NCI-H187 treated with DMSO at 0.1 percent for 48 hours (cell line): ENCODE results near the gene OGFR.
A peak's percentile ranks its signal among the peaks of the same experiment; 100 is the strongest.

ENCODE experiments used
- DNase-seq: peaks from one replicate; lab custom pipeline; 2025; lab: John Stamatoyannopoulos, UW

OGFR gene

DNA sequence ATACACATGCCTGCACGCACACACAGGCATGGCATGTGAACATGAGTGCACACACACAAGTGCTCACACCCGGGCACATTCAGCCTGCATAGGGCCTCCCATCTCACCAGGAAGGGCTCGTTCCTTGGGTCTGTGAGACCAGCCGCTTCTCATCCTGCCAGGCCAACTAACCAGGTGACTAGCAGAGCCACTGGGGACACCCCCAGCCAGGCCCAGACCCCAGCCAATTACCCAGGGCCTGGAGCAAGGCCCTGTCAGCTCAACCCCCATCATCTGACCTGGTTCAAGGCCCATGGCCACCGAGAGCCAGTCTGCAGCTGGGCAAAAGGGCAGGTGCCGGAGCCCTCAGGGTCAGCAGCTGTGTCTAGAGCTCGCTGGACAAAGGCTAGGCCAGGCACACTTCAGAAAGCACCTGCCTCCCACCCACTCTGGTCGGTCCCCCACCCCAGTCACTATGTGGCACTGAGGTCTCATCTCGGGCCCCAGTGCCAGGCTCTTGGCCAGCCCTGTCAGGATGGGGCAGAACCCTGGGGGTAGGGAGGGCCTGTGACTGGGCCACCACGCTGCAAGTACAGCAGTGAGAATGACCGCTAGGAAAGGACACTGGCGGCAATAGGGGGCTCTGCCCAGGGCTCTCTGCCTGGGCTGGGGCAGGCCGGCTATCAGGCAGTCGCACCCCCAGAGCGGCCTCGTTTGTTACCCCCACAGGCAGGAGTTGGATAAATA is 35.1 kb upstream of the OGFR start:
- no peak for DNase-seq

DNA sequence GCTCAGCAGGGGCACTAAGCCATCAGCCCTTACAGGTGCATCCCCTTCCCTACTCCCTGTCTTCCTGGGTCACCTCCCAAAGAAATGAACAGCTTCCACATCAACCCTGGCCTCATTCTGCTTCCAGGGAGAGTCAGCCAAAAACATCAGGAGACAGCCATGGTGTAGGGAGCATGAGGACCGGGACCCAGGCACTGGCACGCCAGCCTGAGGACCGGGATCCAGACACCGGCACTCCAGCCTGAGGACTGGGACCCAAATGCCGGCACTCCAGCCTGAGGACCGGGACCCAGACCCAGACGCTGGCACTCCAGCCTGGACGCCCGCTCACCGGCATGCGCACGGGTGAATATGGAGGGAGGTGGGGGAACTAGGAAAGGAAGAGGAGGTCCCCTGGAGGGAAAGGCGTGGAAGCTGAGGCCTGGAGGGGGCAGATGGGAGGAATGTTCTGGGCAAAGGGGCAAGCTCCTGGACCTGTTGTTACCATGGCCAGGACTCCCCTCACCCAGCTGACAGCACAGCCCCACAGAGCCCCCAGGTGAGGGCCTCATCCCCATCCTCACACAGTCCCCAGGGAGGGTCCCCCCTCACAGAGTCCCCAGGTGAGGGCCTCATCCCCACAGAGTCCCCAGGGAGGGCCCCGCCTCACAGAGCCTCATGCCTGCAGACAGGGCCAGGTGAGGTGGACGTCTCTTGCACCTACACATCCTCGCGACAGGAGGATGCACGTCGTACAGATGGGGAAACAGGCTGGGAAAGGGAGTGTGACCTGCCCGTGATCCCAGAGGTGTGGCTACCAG is 34.3 kb upstream of the OGFR start:
- no peak for DNase-seq

DNA sequence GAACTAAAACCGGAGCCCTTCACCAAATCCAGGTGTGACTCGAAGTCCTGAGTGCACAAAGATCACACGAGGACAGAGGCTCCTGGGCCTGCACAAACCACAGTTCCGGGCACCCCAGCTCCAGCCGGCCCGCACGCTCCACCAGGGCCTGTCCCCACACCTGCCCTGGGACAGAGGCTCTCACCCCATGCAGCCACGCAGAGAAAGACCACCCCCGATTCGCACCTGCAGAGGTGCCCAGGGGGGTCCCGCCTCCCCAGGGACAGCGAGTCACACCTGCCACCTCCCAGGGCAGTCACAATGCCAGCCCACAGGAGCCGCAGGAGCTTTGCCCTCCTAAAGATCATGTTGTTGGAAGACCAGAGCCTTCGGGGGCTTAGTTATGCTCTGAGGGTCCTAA is 33.7 kb upstream of the OGFR start:
- DNase-seq: no peak

DNA sequence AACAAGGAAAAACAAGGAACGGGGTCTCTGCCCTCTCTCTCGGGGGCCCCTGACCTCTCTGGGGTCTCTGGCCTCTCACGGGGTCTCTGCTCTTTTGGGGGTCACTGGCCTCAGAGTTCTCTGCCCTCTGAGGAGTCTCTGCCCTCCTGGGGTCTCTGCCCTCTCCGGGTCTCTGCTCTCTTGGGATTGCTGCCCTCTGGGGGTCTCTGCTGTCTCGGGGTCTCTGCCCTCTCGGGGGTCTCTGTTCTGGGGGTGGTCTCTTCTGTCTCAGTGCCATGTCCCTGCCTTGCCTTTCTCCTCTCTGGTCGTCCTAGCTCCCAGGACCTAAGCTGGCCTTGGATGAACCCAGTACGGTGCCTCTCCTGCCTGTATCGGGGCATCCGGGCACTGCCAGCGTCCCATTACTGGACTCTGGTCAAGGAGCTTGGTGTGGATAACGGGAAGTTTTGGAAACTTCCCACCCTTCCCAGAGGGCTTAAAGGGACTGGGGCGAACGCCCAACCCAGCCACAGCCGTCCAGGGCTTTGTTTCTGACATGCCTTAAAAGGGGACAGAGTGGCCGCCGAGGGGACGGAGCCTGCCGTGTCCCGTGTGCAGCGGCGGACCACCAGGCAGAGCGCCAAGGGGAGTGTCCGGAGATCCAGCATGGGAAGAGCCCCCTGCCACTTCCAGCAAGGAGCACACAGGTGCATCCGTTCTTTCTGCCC is 33.1 kb upstream of the OGFR start:
- DNase-seq: no peak

DNA sequence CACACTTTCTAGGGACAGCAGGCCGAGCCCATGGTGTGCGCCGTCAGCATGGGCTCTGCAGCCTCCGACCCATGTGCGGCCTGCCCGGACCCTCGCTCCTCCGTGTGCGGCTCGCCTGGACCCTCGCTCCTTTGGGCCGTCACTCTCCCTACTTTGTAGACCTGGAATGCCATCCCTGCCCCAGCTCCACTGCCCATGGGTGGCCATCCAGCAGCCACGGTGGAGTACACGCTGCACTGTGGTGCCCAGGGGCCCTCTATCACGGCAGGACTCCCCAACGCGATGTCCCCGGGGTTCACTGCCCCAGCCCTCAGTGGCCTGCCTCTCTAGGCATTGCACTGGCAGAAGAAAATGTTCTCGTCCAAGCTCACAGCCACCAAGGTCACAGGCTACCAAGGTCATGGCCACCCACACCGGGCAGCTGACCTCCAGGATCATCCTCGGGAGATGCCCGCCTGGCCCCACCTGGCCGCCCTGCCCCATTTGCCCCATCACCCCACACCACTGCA is 32.5 kb upstream of the OGFR start:
- DNase-seq: no peak

DNA sequence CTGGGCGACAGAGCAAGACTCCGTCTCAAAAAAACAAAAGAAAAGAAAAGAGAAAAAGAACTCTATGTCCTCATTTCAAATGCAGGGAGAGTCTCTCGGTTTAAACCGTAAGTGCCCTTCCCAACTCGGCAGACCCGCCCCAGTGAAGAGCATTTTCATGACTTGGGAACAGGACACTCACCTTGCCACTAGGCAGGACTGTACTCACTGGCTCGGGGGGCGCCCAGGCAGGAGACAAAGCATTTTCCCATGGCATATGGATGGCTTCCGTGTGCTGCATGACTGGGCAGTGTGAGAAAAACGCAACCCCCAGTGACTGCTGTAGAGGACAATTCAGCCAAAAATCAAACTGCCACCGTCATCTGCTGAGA is 32.0 kb upstream of the OGFR start:
- no peak for DNase-seq

DNA sequence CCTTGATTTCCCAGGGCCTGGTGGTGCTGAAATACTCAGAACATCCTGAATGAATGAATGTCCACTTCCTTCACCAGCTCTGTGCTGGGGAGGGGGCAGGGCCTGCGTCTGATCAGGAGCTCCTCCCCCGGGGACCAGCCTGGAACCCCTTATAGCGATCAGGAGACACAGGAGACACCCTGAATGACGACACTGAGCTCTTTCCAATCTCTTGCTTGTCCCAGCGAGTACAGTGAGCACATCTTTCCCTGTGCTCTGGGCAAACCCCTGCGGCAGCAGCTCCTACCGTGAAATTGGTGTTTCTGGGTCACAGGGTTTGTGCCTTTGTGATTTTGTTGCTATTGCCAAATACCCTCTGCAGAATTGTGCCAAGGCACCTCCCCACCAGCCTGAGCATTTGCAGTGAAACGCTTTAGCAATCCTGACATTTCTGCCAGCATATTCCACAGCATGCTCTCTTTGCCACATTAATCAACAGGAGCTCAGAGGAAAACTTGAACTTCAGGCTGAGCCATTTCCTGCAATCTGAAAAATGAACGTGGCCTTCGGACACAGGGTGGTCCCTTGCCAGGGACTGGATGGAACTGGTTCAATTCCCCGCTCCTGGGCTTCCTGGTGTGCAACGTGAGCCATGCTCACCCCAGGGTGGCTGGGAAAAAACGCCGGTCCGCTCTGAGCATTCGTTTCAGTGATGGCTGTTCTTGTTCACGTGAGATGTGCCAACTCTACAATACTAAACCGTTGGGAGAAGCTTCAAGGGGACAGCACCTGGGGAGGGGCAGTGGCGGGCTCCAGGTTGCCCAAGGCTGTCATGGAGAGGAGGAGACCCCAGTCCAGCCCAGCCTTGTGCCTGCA is 31.4 kb upstream of the OGFR start:
- DNase-seq: no peak

DNA sequence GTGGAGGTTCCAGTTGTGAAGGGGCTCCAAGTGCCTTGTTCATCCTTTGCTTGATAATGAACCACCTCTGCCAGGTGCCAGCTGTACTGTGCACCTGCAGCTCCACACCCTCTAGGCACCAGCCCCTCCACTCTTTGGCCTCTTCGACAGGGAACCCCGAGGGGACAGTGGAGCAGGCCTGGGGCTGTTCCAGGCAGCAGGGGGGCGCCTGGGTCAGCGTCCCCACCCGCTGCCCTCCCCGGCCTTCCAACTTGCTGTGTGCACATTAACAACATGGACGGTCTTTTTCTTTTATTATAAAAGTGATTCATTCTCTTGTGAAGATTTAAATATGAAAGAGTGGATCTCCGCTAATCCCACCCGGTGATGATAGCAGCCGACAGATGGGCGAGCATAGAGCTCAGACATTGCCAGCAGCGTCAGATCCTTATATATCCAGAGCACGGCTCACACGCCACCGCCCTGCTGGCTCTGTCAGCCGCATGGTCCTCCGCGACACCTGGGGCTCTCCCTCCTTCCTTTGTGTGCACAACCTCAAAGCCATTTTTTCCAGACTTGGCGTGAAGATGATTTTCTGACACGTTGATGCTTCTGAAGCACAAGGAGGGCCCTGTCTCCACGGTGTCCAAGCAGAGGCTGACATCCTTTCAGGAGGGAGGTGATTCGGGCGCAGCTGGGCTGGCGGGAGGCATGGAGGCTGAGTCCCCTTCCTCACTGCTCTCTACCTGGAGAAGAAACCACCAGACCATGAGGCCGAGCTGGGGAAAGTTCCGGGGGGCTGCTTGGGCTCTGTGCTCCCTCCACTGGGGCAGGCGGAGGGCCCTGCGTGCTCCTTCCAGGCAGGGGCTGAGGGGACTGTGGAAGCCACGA is 30.6 kb upstream of the OGFR start:
- DNase-seq: no peak

DNA sequence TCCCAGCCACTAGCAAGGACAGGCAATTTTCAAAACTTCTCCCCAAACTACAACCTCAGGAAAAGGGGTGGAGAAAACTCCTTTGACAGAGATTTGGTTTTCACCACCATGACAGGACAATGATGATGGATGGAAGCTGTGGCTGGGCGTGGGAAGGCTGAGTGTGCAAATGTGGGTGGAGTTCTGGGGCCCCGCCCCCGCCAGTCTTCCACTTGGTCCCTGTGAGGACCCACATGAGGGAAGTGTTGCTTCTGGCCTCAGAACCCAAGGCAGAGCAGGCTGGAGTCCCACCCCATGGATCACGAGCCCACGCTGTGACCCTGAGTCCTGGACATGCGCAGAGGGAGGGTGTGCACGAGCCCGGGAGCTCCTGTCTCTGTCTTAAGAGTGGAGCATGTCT is 29.9 kb upstream of the OGFR start:
- peak; percentile 32 for DNase-seq

DNA sequence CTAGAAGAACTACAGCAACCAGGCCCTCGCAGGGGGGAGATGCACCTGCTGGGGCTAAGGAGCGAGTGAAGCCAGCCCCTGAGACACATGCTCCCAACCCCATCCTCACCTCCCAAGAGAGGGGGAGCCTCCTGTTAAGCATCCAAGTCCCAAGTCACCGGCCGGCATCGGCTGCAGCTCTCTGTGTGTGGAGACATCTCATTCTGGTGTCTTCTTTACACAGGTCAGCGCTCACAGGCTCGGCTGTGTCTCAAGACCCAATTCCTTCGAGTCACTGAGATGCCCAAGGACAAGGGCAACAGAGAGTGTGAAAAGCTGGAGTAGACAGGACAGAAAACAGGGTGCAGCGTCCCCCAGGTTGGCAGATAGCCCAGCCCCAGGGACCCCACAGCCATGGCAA is 29.4 kb upstream of the OGFR start:
- DNase-seq: no peak

DNA sequence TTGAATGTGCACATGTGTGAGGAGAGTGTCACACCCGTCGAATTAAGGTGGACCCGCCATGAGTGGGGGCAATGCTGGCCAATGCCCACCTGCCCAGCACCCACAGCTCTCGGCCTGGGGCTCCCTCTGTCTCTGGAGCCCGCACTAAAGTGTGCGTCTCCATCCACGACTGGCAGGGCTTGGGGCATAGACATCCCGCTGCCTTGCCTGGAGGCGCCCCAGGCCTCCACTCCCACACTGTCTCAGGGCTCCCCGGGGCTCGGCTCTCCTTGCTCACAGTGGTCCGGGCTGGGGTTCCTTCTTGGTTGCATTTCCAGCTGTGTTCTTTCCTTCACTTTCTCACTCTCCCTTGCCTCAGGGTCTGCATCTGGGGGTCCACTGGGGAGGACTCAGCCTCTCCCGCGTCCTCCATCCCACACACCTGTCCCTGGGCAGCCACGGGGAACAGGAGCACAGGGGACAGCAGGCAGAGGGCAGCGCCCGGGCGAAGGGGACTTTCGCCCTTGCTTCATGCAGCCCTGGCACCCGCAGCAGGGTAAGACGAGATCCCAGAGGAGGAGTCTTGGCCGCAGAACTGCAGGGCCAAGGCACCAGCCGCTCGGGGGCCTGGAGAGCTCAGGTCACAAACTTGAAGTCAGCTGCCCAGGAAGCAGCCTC is 28.5 kb upstream of the OGFR start:
- no peak for DNase-seq

DNA sequence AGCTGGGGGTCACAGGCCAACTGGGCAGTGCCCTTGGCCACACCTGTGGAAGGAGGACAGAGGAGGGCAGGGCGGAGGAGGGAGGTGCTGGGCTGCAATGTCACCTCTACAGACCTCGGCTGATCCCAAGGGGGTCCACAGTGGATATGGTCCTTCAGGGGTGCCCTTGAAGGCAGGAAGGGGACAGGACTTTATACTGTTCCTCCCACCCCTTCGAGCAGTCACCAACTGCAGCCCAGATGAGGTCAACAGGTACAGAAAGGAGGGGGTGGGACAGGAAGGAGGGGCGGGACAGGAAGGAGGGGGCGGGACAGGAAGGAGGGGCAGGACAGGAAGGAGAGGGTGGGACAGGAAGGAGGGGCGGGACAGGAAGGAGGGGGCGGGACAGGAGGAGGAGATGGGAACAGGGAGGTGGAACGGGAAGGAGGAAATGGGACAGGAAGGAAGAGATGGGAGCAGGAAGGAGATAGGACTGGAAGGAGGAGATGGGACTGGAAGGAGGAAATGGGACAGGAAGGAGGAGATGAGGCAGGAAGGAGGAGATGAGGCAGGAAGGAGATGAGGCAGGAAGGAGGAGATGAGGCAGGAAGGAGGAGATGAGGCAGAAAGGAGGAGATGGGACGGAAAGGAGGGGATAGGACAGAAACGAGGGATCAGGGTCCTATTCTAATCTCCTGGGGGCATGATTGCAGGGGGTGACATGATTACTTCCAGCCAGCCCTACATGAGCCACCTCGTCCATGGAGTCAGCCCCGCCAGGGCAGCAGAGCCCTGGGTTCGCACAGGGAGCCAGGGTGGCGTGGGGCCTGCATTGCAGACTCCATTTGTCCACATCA is 27.7 kb upstream of the OGFR start:
- no peak for DNase-seq

DNA sequence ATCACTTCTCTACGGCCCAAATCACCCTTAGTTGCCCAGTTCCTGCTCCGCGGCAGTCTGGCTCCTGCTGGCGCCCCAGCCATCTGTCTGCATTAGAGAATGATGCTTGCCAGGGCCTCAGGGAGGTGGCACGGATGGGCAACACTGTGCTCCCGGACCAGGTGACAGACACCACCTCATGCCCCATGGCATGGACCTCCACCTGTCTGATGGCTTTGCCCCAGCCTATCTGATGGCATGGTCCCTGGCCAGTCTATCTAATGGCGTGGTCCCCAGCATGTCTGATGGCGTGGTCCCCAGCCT is 27.2 kb upstream of the OGFR start:
- DNase-seq: no peak

DNA sequence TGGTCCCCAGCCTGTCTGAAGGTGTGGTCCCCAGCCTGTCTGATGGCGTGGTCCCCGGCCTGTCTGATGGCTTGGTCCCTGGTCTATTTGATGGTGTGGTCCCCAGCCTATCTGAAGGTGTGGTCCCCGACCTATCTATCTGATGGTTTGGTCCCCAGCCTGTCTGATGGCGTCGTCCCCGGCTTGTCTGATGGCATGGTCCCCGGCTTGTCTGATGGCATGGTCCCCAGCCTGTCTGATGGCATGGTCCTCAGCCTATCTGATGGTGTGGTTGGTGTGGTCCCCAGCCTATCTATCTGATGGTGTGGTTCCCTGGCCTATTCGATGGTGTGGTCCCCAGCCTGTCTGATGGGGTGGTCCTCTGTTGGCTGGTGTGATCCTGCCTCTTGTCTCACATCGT is 26.6 kb upstream of the OGFR start:
- no peak for DNase-seq

DNA sequence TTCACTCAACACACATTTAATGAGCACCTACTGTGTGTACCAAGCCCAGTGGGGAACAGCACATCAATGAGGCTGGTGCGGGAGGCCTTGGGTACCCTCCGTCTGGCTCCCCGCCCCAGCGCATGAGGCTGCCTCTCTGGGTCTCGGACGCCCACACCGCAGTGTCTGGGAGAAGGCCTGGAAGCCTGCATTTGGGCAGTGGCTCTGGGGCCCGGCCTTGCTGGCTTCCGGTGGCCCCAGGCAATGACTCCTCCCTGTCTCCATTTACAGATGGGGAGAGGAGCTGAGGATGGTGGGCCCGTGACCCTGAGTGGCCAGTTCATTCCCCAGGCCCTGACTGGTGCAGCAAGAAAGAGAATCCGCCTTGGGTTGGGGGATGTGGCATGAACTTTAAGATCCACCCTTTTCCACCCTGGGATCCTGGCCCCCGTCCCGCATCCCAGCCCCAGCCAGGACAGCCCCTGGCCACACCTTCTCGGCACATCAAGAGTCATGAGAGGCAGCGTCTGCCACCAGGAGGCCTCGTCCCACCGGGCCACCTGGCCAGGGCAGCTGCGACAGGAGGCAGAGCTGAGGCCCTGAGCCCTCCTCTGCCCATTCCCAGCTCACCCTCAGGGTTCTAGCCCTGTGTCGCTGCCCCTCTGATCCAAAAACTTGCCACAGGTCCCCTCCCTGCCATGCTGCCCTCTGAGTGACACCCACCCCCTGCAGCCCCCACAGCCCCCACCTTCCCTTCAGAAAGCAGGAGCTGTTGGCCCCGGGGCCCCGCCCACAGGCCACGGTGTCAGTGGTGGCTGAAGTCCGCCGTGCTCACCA is 25.8 kb upstream of the OGFR start:
- DNase-seq: no peak

DNA sequence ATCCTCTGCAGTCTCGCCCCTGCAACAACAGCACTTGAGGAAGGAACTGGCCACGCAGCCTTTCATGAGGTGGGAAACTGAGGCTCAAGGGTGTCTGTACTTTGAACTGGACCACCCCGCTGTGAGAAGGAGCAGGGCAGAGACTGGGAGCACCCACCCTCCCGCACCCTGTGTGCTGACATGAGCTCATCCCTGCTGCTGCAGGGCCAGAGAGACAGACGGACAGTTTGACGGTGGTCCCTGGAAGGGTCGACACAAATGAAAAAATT is 25.3 kb upstream of the OGFR start:
- no peak for DNase-seq

DNA sequence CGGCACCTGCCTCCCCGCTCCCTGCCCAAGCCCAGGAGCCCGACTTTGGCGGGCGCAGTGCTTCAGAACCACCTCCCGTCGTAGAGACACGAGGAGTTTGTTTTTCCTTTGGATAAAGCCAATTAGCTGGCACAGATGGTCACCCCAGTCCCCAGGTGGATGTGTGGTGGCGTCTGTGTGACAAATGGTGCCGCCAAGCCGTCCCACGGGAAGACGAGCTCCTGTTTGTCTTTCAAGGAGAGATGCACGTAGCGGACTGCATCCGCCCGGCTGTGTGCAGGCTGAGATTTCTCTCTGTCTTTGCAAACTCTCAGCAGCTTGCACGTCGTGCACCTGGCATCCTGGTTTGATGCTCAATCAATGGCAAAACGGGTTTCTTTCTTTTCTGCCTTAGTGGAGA is 24.4 kb upstream of the OGFR start:
- DNase-seq: no peak

DNA sequence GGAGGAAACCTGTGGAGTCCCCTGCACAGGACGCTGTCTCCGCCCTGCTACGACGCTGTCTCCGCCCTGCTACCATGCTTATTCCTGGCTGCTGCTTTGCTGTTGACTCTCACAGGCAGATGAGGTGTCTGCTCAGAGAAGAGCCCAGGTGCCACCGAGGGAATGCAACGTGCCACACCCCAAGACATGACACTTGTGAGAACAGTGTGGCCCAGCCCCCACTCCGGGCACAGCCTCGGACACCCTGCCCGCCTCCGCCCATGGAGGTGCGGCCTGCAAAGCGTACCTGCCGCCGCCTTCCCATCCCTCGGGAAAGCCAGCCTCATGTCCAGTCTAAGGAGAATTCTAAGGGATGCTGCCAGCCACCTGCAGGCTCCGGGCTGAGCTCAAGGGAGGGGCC is 23.9 kb upstream of the OGFR start:
- peak; percentile 43 for DNase-seq
